ENCODE data around the gene ZCCHC7. TPM values are rescaled to one million over a fixed set of nuclear protein-coding genes. Genes with fewer than 3 reads are reported as not detected.

The ZCCHC7 gene
- total RNA-seq, 2 donors from 2014 or later, result 16.1 to 19.1 TPM

GRCh38 chr9:37404590-37404989 is 284.2 kb downstream of the ZCCHC7 start:
- intact Hi-C loops (cut with DNase I, micrococcal nuclease), result no loop called here
- DNase-seq (no peak), ATAC-seq (no peak)

- intact Hi-C loops (cut with DNase I, micrococcal nuclease), result no loop called here
- ATAC-seq, result no peak
- DNase-seq, result no peak
These were observed 285.0 kb downstream of the ZCCHC7 start for GRCh38 chr9:37405350-37405749.

GRCh38 chr9:37405764-37406380 is 285.5 kb downstream of the ZCCHC7 start:
- DNase-seq (no peak), ATAC-seq (no peak)
- intact Hi-C loops (cut with DNase I, micrococcal nuclease), result no loop called here

GRCh38 chr9:37406603-37407401 is 286.4 kb downstream of the ZCCHC7 start:
- ATAC-seq (no peak), DNase-seq (no peak)
- intact Hi-C loops (cut with DNase I, micrococcal nuclease), result no loop called here

GRCh38 chr9:37407468-37407867 is 287.1 kb downstream of the ZCCHC7 start:
- peak; percentile 53 for ATAC-seq
- intact Hi-C loops (cut with DNase I, micrococcal nuclease), result no loop called here
- no peak for DNase-seq

Other genes starting within 250 kb of the ZCCHC7 start
- under 1 TPM; 0.46 to 0.59 TPM for gene PAX5, start 86.3 kb upstream of the ZCCHC7 start, total RNA-seq